Esophagus (tissue), 2 donors: ENCODE results near the gene PRPF6. TPM values are rescaled to one million over a fixed set of nuclear protein-coding genes. Genes with fewer than 3 reads are reported as not detected.

ENCODE experiments used
- H3K27ac ChIP-seq, 2 donors: one replicate each; pipeline ENCODE4 v1.5.1; 2013; ENCODE audit warnings: low read depth in 2 of 2, mild to moderate bottlenecking in 2 of 2, inconsistent platforms in 1 of 2, low read length in 1 of 2, moderate library complexity in 1 of 2
- H3K27me3 ChIP-seq, 2 donors: one replicate each; pipeline ENCODE4 v1.6.1; 2013; ENCODE audit warnings: low read length in 2 of 2, control low read depth in 1 of 2, mild to moderate bottlenecking in 1 of 2; ENCODE audit not compliant: insufficient read depth in 2 of 2, control insufficient read depth in 1 of 2
- H3K36me3 ChIP-seq, 2 donors: one replicate each; pipeline ENCODE4 v1.6.1; 2013; ENCODE audit warnings: low read length in 1 of 2; ENCODE audit not compliant: control insufficient read depth in 2 of 2, insufficient read depth in 2 of 2
- H3K4me1 ChIP-seq, 2 donors: one replicate each; pipeline ENCODE4 v1.6.1; 2013; ENCODE audit warnings: low read length in 1 of 2; ENCODE audit not compliant: control insufficient read depth in 2 of 2, insufficient read depth in 2 of 2
- H3K4me3 ChIP-seq, 2 donors: one replicate each; pipeline ENCODE4 v1.5.1; 2013; ENCODE audit warnings: low read length in 2 of 2, mild to moderate bottlenecking in 2 of 2, low read depth in 1 of 2, moderate library complexity in 1 of 2
- H3K9me3 ChIP-seq, 2 donors: one replicate each; pipeline ENCODE4 v1.6.1; 2013; ENCODE audit warnings: mild to moderate bottlenecking in 2 of 2, low read depth in 1 of 2, low read length in 1 of 2, moderate library complexity in 1 of 2; ENCODE audit not compliant: control insufficient read depth in 2 of 2, insufficient read depth in 1 of 2
- WGBS, 2 donors: extraction: QIAGEN DNeasy Blood & Tissue Kit; methylation state at CpG; one replicate each; pipeline ENCODE4 v1.1.7; 2013; 5-methylcytosine and 5-hydroxymethylcytosine counted together
- polyA plus RNA-seq, 2 donors: library from polyadenylated mRNA; stranded (reverse); fragments of 200-250 nt; gene quantifications; one replicate each; pipeline ENCODE4 v1.2.3, GENCODE V29; 2013
- donor health status: healthy with polysubstance abuse.
- donor health status: Bipolar disorder and iron deficiency.

PRPF6 gene
- polyA plus RNA-seq, 2 donors = 24.6 to 39.0 TPM

DNA sequence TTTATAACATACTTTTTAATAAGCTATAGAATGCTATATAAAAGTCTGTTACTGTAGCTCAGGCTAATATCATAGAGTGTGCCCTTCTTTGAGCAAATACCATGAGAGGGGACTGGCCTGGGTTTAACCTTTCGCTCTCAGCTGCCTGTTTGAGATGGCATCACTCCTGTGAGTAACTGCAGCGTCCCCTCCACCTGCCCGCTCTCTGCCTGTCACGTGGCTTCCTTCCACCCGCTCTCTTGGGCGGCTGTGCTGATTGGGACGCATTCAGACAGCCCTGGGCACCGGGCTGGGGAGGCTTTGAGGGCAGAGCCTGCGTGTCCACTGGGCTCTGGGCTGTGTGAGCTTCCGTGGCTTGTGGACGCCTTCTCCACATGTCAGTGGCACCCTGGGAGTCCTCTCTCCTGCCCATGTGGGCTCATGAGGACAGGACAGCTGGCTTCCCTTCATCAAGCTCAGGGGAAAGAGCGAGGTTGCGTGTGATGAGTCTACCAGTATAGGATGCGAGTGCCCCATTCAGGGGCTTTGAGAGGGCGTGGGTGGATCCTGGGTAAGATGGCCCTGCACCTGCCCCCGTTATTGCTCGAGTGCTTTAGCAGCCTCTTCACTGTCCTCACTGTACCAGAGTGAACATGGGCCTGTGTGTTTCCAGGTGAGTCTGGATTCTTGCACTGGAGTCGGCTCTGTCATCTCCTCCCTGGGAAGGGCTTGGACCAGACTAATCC lies 44.3 kb downstream of the PRPF6 start:
- no peaks in the 10 kb centered on the region for H3K27me3 ChIP-seq
- H3K4me1 ChIP-seq = no peaks in the 10 kb centered on the region
- no peaks in the 10 kb centered on the region for H3K9me3 ChIP-seq
- no peak overlapping the region for H3K27ac ChIP-seq
- 94 to 95% methylated on average over 18 of the region's 18 CpGs for WGBS, 2 donors
- H3K36me3 ChIP-seq = peaks cover 21 to 76% of the 10 kb centered on the region in 2 donors
- H3K4me3 ChIP-seq = no peak overlapping the region

DNA sequence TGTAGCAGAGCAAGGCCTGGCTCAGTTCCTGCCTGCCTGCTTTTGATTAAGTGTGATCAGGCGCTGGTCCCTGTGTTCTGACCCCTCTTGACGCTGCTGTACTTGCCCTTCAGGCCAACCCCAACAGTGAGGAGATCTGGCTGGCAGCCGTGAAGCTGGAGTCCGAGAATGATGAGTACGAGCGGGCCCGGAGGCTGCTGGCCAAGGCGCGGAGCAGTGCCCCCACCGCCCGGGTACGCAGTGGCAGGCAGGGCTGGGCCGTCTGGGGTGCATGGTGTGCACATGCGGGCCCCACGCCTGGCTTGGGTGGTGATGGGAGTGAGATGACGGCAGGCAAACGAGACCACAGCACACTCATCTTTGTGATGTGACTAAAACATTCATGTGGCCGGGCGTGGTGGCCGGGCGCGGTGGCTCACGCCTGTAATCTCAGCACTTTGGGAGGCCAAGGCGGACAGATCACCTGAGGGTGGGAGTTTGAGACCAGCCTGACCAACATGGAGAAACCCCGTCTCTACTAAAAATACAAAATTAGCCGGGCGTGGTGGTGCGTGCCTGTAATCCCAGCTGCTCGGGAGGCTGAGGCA lies 45.0 kb downstream of the PRPF6 start:
- 95% methylated on average over 29 of the region's 29 CpGs for WGBS, 2 donors
- peaks cover 22 to 77% of the 10 kb centered on the region in 2 donors for H3K36me3 ChIP-seq
- no peak overlapping the region for H3K27ac ChIP-seq
- no peaks in the 10 kb centered on the region for H3K27me3 ChIP-seq
- H3K4me1 ChIP-seq = no peaks in the 10 kb centered on the region
- H3K9me3 ChIP-seq = no peaks in the 10 kb centered on the region
- no peak overlapping the region for H3K4me3 ChIP-seq

DNA sequence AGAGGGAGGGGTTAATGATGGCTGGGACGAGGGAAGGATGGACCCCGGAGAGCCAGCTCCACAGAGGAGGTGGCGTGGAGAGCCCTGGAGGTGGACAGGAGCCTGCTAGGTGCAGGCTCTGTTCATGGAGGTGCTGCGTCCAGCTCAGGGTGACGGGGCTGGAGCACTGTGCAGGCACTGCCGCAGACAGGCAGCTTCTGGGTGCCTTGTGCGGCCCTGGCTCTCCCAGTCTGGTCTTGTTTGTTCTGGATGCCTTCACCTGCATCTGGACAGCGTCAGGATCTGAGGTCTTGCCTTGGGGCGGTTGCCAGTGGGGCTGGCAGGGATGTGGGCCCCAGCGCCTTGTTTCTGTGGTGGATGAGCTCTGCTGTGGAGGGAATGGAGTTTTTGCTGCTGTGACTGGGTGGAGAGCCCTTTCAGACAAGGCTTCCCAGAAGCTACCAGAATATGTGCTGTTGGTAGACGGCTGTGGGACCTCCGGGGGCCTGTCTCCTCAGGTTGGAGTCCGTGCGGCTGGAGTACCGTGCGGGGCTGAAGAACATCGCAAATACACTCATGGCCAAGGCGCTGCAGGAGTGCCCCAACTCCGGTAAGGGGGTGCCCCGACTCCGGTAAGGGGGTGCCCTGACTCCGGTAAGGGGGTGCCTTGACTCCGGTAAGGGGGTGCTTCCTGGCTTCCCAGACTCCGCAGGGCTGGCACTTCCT lies 47.2 kb downstream of the PRPF6 start:
- H3K9me3 ChIP-seq = no peaks in the 10 kb centered on the region
- no peaks in the 10 kb centered on the region for H3K4me1 ChIP-seq
- peaks cover 22 to 74% of the 10 kb centered on the region in 2 donors for H3K36me3 ChIP-seq
- H3K27ac ChIP-seq = no peak overlapping the region
- no peaks in the 10 kb centered on the region for H3K27me3 ChIP-seq
- H3K4me3 ChIP-seq = no peak overlapping the region
- 92 to 93% methylated on average over 24 of the region's 24 CpGs for WGBS, 2 donors

DNA sequence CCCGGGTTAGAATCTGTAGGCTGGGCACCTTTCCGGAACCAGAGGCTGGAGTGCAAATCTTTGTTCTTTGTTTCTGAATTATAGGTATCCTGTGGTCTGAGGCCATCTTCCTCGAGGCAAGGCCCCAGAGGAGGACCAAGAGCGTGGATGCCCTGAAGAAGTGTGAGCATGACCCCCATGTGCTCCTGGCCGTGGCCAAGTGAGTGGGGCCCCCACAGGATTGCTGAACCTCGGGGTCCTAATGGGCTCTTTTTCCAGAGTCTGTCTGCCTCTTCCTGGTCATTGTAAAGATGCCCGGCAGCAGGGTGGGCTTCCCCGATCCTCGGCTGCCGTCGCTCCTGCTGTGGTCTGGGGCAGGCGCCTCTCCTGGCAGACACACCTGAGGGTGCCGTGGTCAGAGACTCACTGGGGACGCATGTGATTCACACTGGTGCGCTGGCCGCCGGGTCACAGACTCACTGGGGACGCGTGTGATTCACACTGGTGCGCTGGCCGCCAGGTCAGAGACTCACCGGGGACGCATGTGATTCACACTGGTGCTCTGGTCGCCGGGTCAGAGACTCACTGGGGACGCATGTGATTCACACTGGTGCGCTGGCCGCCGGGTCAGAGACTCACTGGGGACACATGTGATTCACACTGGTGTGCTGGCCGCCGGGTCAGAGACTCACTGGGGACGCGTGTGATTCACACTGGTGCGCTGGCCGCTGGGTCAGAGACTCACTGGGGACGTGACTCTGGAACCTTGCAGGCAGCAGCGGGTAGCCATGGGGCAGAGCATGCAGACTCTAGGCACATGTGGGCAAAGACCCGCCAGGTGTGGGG lies 48.6 kb downstream of the PRPF6 start:
- 95% methylated on average over 37 to 38 of the region's 38 CpGs for WGBS, 2 donors
- Histone ChIP-seq H3K4me3 (no peak overlapping the region), H3K27ac (no peak overlapping the region), H3K27me3 (no peaks in the 10 kb centered on the region), H3K36me3 (peaks cover 19 to 71% of the 10 kb centered on the region in 2 donors), H3K4me1 (no peaks in the 10 kb centered on the region), H3K9me3 (no peaks in the 10 kb centered on the region)

DNA sequence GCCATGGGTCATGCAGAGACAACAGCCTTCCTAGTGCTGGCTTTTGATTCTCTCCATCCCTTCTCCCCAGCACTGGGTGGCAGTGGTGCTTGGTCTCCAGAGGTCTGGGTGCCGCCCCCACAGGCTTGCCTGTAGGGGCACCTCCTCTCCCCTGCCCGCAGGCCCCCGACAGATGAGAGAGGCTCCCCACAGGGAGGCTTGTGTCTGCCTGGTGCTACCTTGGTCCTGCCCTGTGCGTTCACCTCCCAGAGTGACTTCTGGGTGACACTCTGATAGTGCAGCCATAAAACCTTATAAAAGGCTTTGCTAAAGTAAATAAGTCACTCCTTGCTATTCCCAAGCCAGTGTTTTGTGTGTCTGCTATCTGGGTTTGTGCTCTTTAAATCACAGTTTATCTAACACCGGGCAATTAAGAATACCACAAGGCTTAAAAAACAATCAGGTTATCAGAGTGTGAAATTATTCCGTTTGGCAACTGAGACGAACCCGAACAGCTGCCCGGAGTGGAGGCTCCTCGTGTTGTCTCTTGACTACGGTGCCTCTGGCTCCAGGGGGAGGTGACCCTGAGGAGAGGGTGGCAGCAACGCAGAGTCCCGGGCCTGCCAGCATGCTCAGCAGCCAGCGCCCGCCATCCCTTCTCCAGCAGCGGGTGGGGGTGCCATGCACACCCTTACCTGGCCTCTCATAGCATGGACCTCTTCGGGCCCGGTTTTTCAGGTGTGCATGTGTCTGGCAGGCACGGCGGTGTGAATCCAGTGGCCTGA lies 49.6 kb downstream of the PRPF6 start:
- Histone ChIP-seq H3K4me3 (no peak overlapping the region), H3K4me1 (no peaks in the 10 kb centered on the region), H3K36me3 (peaks cover 16 to 67% of the 10 kb centered on the region in 2 donors), H3K27me3 (no peaks in the 10 kb centered on the region), H3K27ac (no peak overlapping the region), H3K9me3 (no peaks in the 10 kb centered on the region)
- WGBS, 2 donors = 72 to 82% methylated on average over 20 of the region's 20 CpGs

DNA sequence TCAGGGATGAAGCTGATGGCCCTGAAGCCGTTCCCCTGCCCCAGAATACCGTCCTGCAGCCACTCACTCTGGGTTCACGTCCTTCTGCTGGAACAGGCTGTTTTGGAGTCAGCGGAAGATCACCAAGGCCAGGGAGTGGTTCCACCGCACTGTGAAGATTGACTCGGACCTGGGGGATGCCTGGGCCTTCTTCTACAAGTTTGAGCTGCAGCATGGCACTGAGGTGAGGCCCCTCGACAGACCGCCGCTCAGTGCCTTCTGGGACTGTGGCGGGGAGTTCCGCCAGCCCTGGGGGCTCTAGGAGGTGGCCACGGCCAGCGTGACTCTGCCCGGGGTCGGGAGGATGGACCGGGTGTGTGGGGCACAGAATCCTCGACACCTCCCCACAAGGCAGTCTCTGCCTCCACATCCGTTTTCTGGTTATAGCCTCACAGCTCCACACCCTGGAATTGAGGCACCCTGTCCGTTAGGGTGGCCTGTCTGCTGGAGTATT lies 50.9 kb downstream of the PRPF6 start:
- WGBS, 2 donors = 92% methylated on average over 19 of the region's 19 CpGs
- H3K4me1 ChIP-seq = no peaks in the 10 kb centered on the region
- H3K36me3 ChIP-seq = peaks cover 14 to 60% of the 10 kb centered on the region in 2 donors
- H3K9me3 ChIP-seq = no peaks in the 10 kb centered on the region
- no peaks in the 10 kb centered on the region for H3K27me3 ChIP-seq
- no peak overlapping the region for H3K27ac ChIP-seq
- no peak overlapping the region for H3K4me3 ChIP-seq

DNA sequence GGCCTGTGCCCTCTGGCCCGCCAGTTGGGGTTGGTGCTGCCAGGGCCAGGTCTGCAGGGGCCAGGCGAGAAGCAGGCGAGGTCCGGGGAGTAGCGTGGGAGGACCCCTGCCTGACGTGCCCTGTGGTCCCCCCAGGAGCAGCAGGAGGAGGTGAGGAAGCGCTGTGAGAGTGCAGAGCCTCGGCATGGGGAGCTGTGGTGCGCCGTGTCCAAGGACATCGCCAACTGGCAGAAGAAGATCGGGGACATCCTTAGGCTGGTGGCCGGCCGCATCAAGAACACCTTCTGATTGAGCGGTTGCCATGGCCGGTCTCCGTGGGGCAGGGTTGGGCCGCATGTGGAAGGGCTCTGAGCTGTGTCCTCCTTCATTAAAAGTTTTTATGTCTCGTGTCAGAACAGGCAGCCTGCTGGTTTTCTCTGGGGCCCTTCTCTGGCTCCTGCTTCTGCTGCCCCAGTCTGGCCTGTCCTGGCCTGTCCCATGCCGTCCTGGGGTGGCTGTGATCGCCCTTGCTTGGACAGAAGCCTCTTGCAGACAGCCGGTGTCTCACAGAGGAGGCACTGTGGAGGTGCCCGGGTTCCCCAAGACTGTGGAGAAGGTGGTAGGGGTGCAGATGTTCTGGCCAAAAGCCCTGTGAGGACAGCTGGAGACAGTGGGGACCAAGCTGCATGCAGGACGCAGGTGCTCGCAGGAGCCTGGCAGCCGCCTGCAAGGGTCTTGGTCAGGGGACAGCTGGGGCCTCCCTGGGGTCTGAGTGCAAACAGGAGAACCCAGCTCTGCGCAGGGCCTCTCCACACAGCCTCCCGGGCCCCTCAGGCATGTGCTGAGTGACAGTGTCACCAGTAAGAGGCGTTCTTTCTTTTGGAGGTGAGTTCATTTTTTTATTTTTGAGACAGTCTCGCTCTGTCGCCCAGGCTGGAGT lies 52.0 kb downstream of the PRPF6 start:
- Histone ChIP-seq H3K4me1 (peaks cover 0 to under 1% of the 10 kb centered on the region in 2 donors), H3K36me3 (peaks cover 7 to 49% of the 10 kb centered on the region in 2 donors), H3K4me3 (peak overlapping the region in 1 of 2 donors; percentile 1), H3K27ac (no peak overlapping the region), H3K27me3 (no peaks in the 10 kb centered on the region), H3K9me3 (no peaks in the 10 kb centered on the region)
- 82 to 88% methylated on average over 31 of the region's 31 CpGs for WGBS, 2 donors

DNA sequence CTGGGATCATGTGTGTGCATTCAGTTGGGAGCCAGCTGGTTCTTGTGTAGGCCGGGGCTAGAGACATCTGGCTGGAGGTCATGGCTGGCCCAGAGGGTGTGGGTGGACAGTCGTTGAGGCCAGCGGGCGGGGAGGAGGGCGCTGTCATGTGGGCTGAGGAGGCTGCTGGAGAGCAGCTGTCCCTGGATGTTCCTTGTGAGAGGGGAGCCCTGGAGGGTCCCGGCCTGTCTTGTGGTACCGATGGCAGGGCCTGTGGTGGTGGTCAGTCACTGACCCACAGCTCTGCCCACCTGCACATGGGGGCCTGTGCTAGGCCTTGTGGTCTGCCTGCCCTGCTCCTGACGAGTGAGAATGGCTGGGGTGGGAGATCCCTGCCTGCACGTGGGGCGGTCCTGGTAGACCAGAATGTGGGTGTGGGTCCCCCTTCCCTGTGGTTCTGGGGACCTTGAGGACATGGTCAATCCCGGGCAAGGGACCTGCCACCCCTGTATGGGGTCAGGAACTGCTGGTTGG lies 53.1 kb downstream of the PRPF6 start:
- Histone ChIP-seq H3K27me3 (no peaks in the 10 kb centered on the region), H3K9me3 (no peaks in the 10 kb centered on the region), H3K4me3 (no peak overlapping the region), H3K36me3 (peaks cover 7 to 41% of the 10 kb centered on the region in 2 donors), H3K4me1 (peaks cover 0 to 3% of the 10 kb centered on the region in 2 donors), H3K27ac (no peak overlapping the region)
- 76 to 84% methylated on average over 11 of the region's 11 CpGs for WGBS, 2 donors
